H1 (cell line): ENCODE measurements around the gene ZNF597. TPM values are rescaled to one million over a fixed set of nuclear protein-coding genes. Genes with fewer than 3 reads are reported as not detected.

Experiments
- SP1 ChIP-seq: IDR thresholded peaks from 2 replicates; pipeline ENCODE4 v1.6.1; 2011; ENCODE audit warnings: low read depth, low read length
- SRF ChIP-seq: IDR thresholded peaks from 2 replicates; pipeline ENCODE4 v1.6.1; 2011; ENCODE audit warnings: mild to moderate bottlenecking, low read depth, low read length, moderate library complexity
- polyA plus RNA-seq, 7 experiments: library from polyadenylated mRNA; depleted of rRNA in 3 of 7; stranded (reverse) in 5 of 7; unstranded in 2 of 7; fragments of >200 nt in 5 of 7; fragments of 200-250 nt in 2 of 7; gene quantifications; 1 replicate in 5 of 7; 2 replicates in 1 of 7; 4 replicates in 1 of 7; pipeline versions ENCODE4 v1.2.1 to v1.2.3, GENCODE V29; 2011 to 2013; ENCODE audit warnings: missing spikeins in 2 of 7, mixed read lengths in 2 of 7
- total RNA-seq: library from RNA; stranded (reverse); fragmentation: NEBNext Ultra II Directional; extraction: Animal tissue kit (Norgen Biotek cat#: 25700); gene quantifications from 2 replicates; pipeline ENCODE4 v1.2.1, GENCODE V29; 2021
- TF ChIP-seq, protein P1 (sequence below): IDR thresholded peaks from 2 replicates; pipeline ENCODE4 v1.6.1; 2011; ENCODE audit warnings: low read length, improper control_type of control experiment

Gene ZNF597
- total and polyA plus RNA-seq, 2 of the 8 experiments (the other 6 are each of a cell fraction or from before 2014, with no cell fraction given): 0.68 to 2.6 TPM

DNA sequence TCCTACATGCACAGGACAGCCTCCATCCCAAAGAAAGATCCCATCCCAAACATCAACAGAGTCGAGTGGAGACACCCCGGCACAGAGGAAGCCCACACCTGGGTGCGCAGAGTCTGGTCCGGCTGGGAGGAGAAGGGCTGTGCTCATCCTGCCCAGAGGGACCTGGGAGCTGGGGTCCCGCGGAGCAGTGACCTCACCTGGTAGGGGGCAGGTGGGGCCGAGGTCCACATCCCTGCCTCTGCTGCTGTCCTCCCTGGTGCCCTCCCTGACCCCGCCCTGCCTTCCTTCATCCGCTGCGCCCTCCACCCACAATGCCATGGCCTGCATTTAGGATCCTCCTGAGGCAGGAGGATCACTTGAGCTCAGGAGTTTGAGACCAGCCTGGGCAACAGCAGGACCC lies 49.1 kb upstream of the ZNF597 start (continued):
- TF ChIP-seq, protein P1, sequence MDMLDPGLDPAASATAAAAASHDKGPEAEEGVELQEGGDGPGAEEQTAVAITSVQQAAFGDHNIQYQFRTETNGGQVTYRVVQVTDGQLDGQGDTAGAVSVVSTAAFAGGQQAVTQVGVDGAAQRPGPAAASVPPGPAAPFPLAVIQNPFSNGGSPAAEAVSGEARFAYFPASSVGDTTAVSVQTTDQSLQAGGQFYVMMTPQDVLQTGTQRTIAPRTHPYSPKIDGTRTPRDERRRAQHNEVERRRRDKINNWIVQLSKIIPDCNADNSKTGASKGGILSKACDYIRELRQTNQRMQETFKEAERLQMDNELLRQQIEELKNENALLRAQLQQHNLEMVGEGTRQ: no peak
- TF ChIP-seq SRF (no peak), SP1 (no peak)
